Activated CD8-positive, alpha-beta T cell treated with anti-CD3 and anti-CD28 coated beads for 36 hours (primary cell): ENCODE results near the gene MED19. TPM values are rescaled to one million over a fixed set of nuclear protein-coding genes. Genes with fewer than 3 reads are reported as not detected.
A peak's percentile ranks its signal among the peaks of the same experiment; 100 is the strongest.

Experiments used
- ATAC-seq: fragments of 200-7000 bp; cut with Tn5 transposase; one replicate; pipeline ENCODE4 v1.10.0; 2021; ENCODE audit warnings: mild to moderate bottlenecking, moderate library complexity
- CTCF ChIA-PET: fragments of 350-600 bp; sonication (Branson Sonifier 250); formaldehyde crosslinking; loops from one replicate; lab custom pipeline; 2021; ENCODE audit warnings: antibody characterized with exemption; lab: Charles Lee
- POLR2A ChIA-PET: fragments of 350-600 bp; sonication (Branson Sonifier 250); formaldehyde crosslinking; loops from one replicate; lab custom pipeline; 2021; ENCODE audit warnings: antibody characterized with exemption; lab: Charles Lee
- DNase-seq: peaks from one replicate; pipeline ENCODE4 v3.0.0-alpha.2; 2020
- H3K27ac Mint-ChIP-seq: one replicate; pipeline ENCODE4 v1.8.0; 2021; ENCODE audit warnings: mild to moderate bottlenecking, mixed read lengths
- H3K27me3 Mint-ChIP-seq: one replicate; pipeline ENCODE4 v1.8.0; 2021; ENCODE audit warnings: mixed read lengths
- H3K36me3 Mint-ChIP-seq: one replicate; pipeline ENCODE4 v1.8.0; 2021; ENCODE audit warnings: low read depth, mixed read lengths
- H3K4me1 Mint-ChIP-seq: one replicate; pipeline ENCODE4 v1.8.0; 2021; ENCODE audit warnings: low read depth, mixed read lengths
- H3K4me3 Mint-ChIP-seq: one replicate; pipeline ENCODE4 v1.8.0; 2021; ENCODE audit warnings: mild to moderate bottlenecking, moderate library complexity, mixed read lengths
- H3K9me3 Mint-ChIP-seq: one replicate; pipeline ENCODE4 v1.8.0; 2021; ENCODE audit warnings: mixed read lengths
- CTCF ChIP-seq: fragments of 200-600 bp; IDR thresholded peaks from one replicate; pipeline ENCODE4 v1.8.0; 2022; ENCODE audit warnings: antibody characterized with exemption, mild to moderate bottlenecking
- intact Hi-C: fragments of 100-400 bp; cut with micrococcal nuclease; formaldehyde crosslinking; loops from one replicate; pipeline ENCODE4 v1.10.0; 2022
- total RNA-seq, 2 experiments: library from RNA; stranded (reverse); gene quantifications; one replicate each; pipeline ENCODE4 v1.2.3, GENCODE V29; 2021

MED19 gene
- total RNA-seq, 2 experiments from 2014 or later, result 9.1 to 10.3 TPM

- no peak for TF ChIP-seq CTCF
- ATAC-seq (peak; percentile 95), DNase-seq (peak; percentile 99)
- Mint-ChIP-seq H3K27ac (peak within 1 kb of the TSS; percentile 97), H3K9me3 (no peaks in the 10 kb centered on the region), H3K36me3 (peaks cover 52% of the 10 kb centered on the region), H3K27me3 (no peaks in the 10 kb centered on the region), H3K4me3 (peak within 1 kb of the TSS; percentile 97), H3K4me1 (peaks cover 36% of the 10 kb centered on the region)
- intact Hi-C loops, result loop anchor here (1.0 to 2.0 kb wide), 3 partner anchors 29 to 74 kb away; partner anchors contain the start of genes MED19 and TMX2
- ChIA-PET POLR2A (interaction anchor here (0.7 to 2.9 kb wide), 29 partner anchors 9 to 833 kb away, joined by 3 to 15 read pairs (median 4); partner anchors contain the start of genes BTBD18, MED19, TMX2 and TNKS1BP1), CTCF (interaction anchor here (1.2 to 12.2 kb wide), 6 partner anchors 27 to 783 kb away, joined by 4 to 142 read pairs (median 4); partner anchors contain the start of gene UBE2L6)
These were observed 29.4 kb upstream of the MED19 start, which contains the start of gene SELENOH for GRCh38 chr11:57741132-57742086. Gene SELENOH, plus strand, starts transcription at chr11:57741491. Its CDS starts 105 bp downstream, at chr11:57741596.

- ATAC-seq, result no peak
- ChIA-PET CTCF (interaction anchor here (0.7 kb wide), 1 partner anchor 22 kb away, joined by 3 read pairs; no protein-coding TSS in a partner anchor), POLR2A (interaction anchor here (0.8 to 1.6 kb wide), 2 partner anchors 11 to 24 kb away, joined by 4 to 9 read pairs; partner anchors contain the start of gene MED19)
- no peak for TF ChIP-seq CTCF
- Mint-ChIP-seq H3K27me3 (no peaks in the 10 kb centered on the region), H3K36me3 (peaks cover 15% of the 10 kb centered on the region), H3K27ac (peak overlapping the region; percentile 72), H3K4me1 (peaks cover 10% of the 10 kb centered on the region), H3K4me3 (no peak overlapping the region), H3K9me3 (no peaks in the 10 kb centered on the region)
- intact Hi-C loops, result no loop called here
- DNase-seq, result no peak
These were observed 23.7 kb upstream of the MED19 start for GRCh38 chr11:57735619-57736298.

- no peak for TF ChIP-seq CTCF
- CTCF ChIA-PET, result interaction anchor here (1.3 kb wide), 1 partner anchor 68 kb away, joined by 4 read pairs; no protein-coding TSS in a partner anchor
- intact Hi-C loops, result no loop called here
- ATAC-seq (no peak), DNase-seq (no peak)
- Mint-ChIP-seq H3K4me1 (peaks cover 21% of the 10 kb centered on the region), H3K4me3 (no peak overlapping the region), H3K9me3 (no peaks in the 10 kb centered on the region), H3K27ac (no peak overlapping the region), H3K36me3 (peaks cover 11% of the 10 kb centered on the region), H3K27me3 (no peaks in the 10 kb centered on the region)
- POLR2A ChIA-PET, result interaction anchor here (0.8 to 2.8 kb wide), 2 partner anchors 9 to 11 kb away, joined by 4 to 10 read pairs; no protein-coding TSS in a partner anchor
These were observed 20.6 kb upstream of the MED19 start for GRCh38 chr11:57732661-57733060.

- no peak for TF ChIP-seq CTCF
- ChIA-PET CTCF (interaction anchor here (1.0 kb wide), 1 partner anchor 202 kb away, joined by 3 read pairs; no protein-coding TSS in a partner anchor), POLR2A (interaction anchor here (1.5 kb wide), 1 partner anchor 23 kb away, joined by 3 read pairs; no protein-coding TSS in a partner anchor)
- Mint-ChIP-seq H3K36me3 (peaks cover 9% of the 10 kb centered on the region), H3K9me3 (no peaks in the 10 kb centered on the region), H3K27me3 (no peaks in the 10 kb centered on the region), H3K4me3 (no peak overlapping the region), H3K4me1 (peaks cover 29% of the 10 kb centered on the region), H3K27ac (no peak overlapping the region)
- intact Hi-C loops, result no loop called here
- no peak for DNase-seq
- ATAC-seq, result no peak
These were observed 17.5 kb upstream of the MED19 start for GRCh38 chr11:57729479-57729878.
